ENCODE results near the gene LILRB4.

GRCh38 chr19:54682306-54682856 is 19.6 kb downstream of the LILRB4 start:
- no peak for TF ChIP-seq CTCF (IDR thresholded peaks at IDR 0.05)
- TF ChIP-seq POLR2A (IDR thresholded peaks at IDR 0.05), result no peak
